Bronchial epithelial cell (primary cell): ENCODE data around the gene CACNA1E. TPM values are rescaled to one million over a fixed set of nuclear protein-coding genes. Genes with fewer than 3 reads are reported as not detected.

Experiments
- DNase-seq: peaks from one replicate; pipeline ENCODE4 v3.0.0-alpha.2; 2010; ENCODE audit warnings: low read depth
- FAIRE-seq: peaks from 2 replicates; lab custom pipeline; 2011; peaks lifted over from hg19 to GRCh38; lab: Jason Lieb, UNC
- H3K27me3 ChIP-seq: 2 replicates; pipeline ENCODE4 v1.5.1; 2011; ENCODE audit warnings: low read length; ENCODE audit not compliant: control insufficient read depth, insufficient read depth
- H3K36me3 ChIP-seq: 2 replicates; pipeline ENCODE4 v1.5.1; 2011; ENCODE audit warnings: low read length; ENCODE audit not compliant: control insufficient read depth, insufficient read depth
- H3K4me3 ChIP-seq: 2 replicates; pipeline ENCODE4 v1.5.1; 2011; ENCODE audit warnings: mild to moderate bottlenecking, low read depth, low read length, control low read depth
- total RNA-seq: library from RNA; depleted of rRNA; stranded (reverse); fragments of >200 nt; gene quantifications from 2 replicates; pipeline ENCODE4 v1.2.1, GENCODE V29; 2014
- TF ChIP-seq, protein P1 (sequence below): IDR thresholded peaks from 2 replicates; pipeline ENCODE4 v1.5.1; 2011; ENCODE audit warnings: mild to moderate bottlenecking, moderate library complexity, low read length, control low read depth, inconsistent platforms; ENCODE audit not compliant: insufficient read depth, severe bottlenecking

CACNA1E gene
- total RNA-seq, 1 donor from 2014 or later = not detected

- TF ChIP-seq, protein P1, sequence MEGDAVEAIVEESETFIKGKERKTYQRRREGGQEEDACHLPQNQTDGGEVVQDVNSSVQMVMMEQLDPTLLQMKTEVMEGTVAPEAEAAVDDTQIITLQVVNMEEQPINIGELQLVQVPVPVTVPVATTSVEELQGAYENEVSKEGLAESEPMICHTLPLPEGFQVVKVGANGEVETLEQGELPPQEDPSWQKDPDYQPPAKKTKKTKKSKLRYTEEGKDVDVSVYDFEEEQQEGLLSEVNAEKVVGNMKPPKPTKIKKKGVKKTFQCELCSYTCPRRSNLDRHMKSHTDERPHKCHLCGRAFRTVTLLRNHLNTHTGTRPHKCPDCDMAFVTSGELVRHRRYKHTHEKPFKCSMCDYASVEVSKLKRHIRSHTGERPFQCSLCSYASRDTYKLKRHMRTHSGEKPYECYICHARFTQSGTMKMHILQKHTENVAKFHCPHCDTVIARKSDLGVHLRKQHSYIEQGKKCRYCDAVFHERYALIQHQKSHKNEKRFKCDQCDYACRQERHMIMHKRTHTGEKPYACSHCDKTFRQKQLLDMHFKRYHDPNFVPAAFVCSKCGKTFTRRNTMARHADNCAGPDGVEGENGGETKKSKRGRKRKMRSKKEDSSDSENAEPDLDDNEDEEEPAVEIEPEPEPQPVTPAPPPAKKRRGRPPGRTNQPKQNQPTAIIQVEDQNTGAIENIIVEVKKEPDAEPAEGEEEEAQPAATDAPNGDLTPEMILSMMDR = no peak
- no peak for DNase-seq
- H3K27me3 ChIP-seq = no peaks in the 10 kb centered on the region
- FAIRE-seq = no peak
- no peak overlapping the region for H3K4me3 ChIP-seq
- no peaks in the 10 kb centered on the region for H3K36me3 ChIP-seq
Observed at GRCh38 chr1:181675918-181676190, 192.5 kb downstream of the CACNA1E start.

DNA sequence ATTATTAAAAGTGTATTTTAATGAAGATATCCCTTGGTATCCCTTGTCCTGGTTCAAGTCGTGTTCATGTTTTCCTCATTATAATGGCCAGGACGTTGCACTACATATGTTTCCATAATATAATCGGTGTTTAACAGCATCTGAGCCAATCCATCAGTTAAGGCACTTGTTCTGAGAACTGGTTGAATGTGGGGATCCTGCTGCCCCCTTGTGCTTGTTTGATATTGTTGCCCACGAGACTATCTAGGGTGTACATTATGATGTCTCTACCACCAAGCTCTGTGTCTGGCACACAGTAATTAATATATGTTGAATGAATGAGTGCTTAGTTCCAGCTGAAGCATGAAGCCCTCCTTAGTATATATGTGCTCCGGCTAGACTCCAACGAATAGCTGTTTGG, 193.0 kb downstream of the CACNA1E start:
- TF ChIP-seq, protein P1 = peak; percentile 43
- FAIRE-seq = no peak
- H3K27me3 ChIP-seq = no peaks in the 10 kb centered on the region
- peak; percentile 46 for DNase-seq
- no peak overlapping the region for H3K4me3 ChIP-seq
- no peaks in the 10 kb centered on the region for H3K36me3 ChIP-seq

DNA sequence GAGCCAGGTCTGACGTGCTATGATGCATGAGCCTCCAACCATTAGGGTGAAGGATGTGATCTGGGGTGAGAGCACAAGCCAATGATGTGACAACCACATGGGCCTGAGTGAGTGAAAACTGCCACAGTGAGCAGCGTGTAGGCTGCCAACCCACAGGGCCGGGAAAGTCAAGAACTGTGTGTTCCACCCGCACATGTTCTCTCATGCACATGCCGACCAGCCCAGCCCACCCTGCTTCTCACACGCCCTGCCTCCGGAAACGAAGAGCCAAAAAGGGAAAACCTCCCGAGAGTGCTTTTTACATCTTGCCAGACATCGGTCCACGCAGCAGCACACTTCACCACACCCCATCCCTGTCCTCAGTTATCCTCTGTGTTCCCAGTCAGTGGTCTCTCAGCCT, 197.0 kb downstream of the CACNA1E start:
- DNase-seq (no peak), FAIRE-seq (peak; percentile 43)
- H3K36me3 ChIP-seq = no peaks in the 10 kb centered on the region
- no peaks in the 10 kb centered on the region for H3K27me3 ChIP-seq
- H3K4me3 ChIP-seq = no peak overlapping the region
- TF ChIP-seq, protein P1 = no peak

- TF ChIP-seq, protein P1 = no peak
- no peak for DNase-seq
- Histone ChIP-seq H3K27me3 (no peaks in the 10 kb centered on the region), H3K36me3 (no peaks in the 10 kb centered on the region), H3K4me3 (no peak overlapping the region)
- FAIRE-seq = no peak
Observed at GRCh38 chr1:181680871-181681270, 197.6 kb downstream of the CACNA1E start.

DNA sequence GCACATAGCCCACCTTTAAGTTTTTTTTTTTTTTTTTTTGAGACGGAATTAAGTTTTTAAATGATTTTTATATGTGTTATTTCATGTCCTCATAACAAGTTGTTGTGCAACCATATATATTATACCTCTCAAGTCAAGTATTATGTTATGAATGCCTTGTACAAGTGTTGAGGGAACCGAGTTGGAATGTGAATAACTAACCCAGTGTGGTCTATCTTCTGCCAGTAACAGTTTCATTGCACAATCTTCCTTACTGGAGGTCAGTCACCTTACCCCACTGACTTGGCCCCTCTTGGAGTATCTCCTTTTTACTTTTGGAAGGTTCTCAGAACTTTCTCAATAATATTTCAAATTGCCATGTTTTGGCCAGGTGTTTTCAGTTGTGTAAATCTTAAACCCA, 201.9 kb downstream of the CACNA1E start:
- FAIRE-seq (no peak), DNase-seq (no peak)
- Histone ChIP-seq H3K4me3 (no peak overlapping the region), H3K36me3 (no peaks in the 10 kb centered on the region), H3K27me3 (no peaks in the 10 kb centered on the region)
- TF ChIP-seq, protein P1 = no peak

GRCh38 chr1:181701891-181702290, 218.6 kb downstream of the CACNA1E start:
- DNase-seq (no peak), FAIRE-seq (no peak)
- Histone ChIP-seq H3K4me3 (no peak overlapping the region), H3K36me3 (no peaks in the 10 kb centered on the region), H3K27me3 (no peaks in the 10 kb centered on the region)
- TF ChIP-seq, protein P1 = no peak
